K562 treated with DMSO at 1 percent for 12 hours (cell line): ENCODE measurements around the gene REM2. TPM values are rescaled to one million over a fixed set of nuclear protein-coding genes. Genes with fewer than 3 reads are reported as not detected.

ENCODE experiments used
- total RNA-seq: library from RNA; unstranded; fragments of 300-600 nt; gene quantifications from 2 replicates; pipeline ENCODE4 v1.2.3, GENCODE V29; 2022; ENCODE audit not compliant: insufficient read depth

The REM2 gene, protein sequence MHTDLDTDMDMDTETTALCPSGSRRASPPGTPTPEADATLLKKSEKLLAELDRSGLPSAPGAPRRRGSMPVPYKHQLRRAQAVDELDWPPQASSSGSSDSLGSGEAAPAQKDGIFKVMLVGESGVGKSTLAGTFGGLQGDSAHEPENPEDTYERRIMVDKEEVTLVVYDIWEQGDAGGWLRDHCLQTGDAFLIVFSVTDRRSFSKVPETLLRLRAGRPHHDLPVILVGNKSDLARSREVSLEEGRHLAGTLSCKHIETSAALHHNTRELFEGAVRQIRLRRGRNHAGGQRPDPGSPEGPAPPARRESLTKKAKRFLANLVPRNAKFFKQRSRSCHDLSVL
- 1.4 and 2.4 TPM in 2 replicates for total RNA-seq

DNA sequence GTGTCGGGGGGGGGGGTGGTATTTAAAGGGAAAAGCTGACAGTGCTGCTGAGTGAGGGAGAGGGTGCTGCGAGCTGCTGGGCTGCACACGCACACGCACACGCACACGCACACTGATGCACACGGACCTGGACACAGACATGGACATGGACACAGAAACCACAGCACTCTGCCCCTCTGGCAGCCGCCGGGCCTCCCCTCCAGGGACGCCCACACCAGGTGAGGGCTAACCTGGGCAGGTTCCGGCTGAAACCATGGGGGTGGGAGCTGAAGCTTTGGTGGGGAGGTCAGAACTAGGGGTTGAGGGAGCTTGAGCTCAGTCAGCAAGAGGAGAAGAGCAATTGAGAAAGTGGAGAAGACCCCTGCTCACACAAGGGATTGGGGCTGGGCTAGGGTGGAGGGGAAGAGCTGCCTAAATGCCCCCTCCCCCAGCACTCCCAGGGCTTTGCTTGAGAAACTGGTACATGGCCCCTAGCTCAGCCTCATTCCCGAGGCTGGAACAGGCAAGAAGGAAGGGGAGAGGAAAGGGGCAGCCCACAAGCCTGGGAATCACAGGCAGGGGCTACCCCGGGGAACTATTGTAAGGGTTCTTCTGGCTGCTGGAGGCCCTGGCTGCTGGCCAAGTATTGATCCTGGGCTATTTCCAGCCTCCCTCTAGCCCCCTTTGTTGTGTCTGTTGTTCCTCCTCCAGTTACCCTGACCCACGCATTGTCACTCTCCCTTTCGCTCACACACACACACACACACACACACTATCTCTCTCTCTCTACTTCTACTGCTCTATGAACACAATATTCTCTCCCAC, at the start of gene REM2:
Gene REM2 (plus strand): TSS at position 50 of the 804 bp plus-strand sequence. CDS start 66 bp downstream, at position 116.

DNA sequence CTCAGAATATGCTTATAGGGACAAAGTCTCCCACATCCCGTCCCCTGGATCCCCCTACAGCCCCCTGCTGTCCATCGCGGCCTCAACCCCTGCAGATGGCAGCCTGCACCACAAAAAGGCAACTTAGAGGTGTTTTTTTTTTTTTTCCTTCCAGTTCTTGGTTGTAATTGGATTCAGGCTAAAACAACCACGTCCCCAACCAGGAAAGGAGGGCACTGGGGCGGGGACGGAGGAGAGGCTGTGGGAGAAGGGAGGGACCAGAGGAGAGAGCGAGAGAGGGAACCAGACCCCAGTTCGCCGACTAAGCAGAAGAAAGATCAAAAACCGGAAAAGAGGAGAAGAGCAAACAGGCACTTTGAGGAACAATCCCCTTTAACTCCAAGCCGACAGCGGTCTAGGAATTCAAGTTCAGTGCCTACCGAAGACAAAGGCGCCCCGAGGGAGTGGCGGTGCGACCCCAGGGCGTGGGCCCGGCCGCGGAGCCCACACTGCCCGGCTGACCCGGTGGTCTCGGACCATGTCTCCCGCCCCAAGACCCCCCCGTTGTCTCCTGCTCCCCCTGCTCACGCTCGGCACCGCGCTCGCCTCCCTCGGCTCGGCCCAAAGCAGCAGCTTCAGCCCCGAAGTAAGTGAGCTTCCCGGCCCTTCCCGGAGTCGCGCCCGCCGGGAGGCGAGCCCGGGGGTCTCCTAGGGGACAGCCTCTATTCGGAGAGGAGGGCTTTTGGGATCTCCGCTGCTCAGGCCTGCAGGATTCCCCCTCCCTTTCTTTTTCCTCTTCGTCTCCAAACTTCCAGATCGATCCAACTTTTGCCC, 46.5 kb upstream of the REM2 start, which contains the start of gene MMP14:
Gene MMP14 (plus strand): TSS at position 285 of the 813 bp plus-strand sequence. CDS start 233 bp downstream, at position 518.

DNA sequence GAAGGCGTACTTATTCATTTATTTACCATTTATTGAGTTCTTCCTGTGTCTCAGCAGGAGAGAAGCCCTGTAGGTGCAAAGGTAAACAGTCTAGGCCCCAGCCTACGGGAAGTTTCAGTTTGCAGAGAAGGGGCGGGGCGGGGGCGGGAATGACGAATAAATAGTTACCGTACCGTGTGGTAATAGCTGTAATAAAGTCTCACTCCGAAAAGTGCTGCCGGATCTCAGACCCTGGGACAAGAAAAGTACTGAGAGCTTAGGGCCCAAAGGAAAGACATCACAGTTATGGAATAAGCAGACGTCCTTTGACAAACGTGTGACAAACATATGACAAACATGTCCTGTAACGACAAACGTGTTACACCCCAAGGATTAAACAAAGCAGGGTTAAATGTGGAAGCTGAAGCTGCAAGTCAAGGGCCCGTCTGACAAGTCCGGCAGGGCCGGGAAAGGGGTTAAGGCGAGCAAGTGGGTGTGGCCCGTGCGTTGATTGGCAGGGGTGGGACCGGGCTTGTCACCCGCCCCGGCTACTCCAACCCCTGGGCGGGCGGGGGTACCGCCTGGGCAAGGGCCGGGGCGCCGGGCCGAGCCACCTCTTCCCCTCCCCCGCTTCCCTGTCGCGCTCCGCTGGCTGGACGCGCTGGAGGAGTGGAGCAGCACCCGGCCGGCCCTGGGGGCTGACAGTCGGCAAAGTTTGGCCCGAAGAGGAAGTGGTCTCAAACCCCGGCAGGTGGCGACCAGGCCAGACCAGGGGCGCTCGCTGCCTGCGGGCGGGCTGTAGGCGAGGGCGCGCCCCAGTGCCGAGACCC, 11.6 kb upstream of the REM2 start, which contains the start of gene LRP10:
Gene LRP10 (plus strand): TSS at position 517 of the 809 bp plus-strand sequence. CDS start 564 bp downstream, outside the sequence.

DNA sequence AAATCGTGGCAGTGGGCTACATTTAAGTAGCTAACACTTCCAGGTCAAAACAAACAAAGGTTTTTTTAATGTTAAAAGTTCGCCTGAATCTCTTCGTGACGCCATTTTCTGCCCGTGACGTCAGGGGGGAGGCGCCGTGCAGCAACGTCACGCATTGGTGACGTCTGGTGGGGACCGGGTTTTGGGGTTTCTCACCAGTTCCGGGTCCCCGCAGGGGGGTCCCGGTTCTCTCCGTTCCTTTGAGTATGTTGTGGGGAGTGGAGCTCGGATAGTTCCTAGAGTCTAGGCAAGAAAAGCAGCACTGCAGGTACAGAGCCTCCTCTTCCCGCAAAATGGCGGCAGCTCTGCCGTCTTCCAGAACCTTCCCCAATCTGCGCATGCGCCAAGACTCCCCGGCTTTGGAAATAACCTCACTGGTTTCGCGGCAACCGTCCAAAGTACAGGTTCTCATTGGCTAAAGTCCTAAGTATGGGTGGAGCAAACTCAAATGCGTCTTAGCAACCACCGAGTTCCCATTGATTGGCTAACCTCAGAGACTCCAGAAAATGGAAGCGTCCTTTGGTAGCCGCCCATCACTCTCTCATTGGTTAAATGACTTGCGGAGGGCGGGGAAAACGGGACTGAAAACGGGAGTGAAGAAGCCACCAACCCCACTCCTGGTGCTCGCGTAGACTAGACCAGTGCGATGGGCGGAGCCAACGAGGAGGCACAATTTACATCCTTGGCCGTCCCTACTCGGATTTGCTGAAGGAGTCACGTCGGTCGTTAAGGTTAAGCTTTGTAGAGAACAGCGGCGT, 36.0 kb downstream of the REM2 start, which contains the start of gene RBM23:
Gene RBM23 (minus strand): TSS at position 346 of the 797 bp plus-strand sequence.

DNA sequence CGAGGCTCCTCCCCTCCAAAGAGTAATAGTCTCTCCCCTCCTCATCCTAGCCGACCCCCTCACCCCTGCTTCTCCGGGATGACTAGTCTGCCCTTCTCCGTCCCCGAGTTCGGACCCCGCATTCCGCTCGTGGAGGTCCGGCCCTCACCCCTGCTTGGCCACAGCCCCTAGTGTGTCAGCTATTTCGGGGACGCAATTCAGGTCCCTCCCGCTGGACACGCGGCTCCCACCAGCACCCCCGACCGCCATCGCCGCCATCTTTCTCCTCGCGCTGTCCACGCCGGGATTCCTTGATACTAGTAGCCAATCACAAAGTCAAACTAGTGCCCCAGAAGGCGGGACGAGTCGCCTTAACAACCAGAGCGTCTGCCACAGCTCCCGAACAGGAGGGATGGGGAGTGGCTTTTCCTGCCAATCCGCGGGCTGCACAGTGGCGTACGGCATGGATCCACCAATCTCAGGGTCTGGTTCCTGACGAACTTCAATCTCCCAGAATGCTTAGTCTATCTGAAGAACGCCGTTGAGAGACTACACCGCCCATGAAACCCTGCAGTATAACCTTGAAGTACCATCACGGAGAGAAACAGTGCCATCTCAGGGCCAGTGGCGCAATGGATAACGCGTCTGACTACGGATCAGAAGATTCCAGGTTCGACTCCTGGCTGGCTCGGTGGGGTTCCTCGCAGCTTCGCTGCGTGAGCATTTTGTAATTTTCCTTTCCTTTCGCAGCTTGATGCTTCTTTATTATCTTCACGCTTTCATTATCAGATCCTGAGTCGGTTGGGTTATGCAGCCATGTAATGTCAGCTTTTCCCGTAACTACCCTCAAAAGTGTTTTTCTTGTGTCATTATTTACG, 46.3 kb downstream of the REM2 start, which contains the start of gene PRMT5:
Gene PRMT5 (minus strand): TSS at position 273 of the 857 bp plus-strand sequence. CDS start 15 bp downstream, at position 258.

Other genes starting within 250 kb of the REM2 start
- gene OR6J1, start 238.9 kb upstream of the REM2 start, total RNA-seq, result not detected in 2 replicates
- 90.5 and 145 TPM in 2 replicates for gene OXA1L, start 116.5 kb upstream of the REM2 start, total RNA-seq
- gene SLC7A7, start 67.8 kb upstream of the REM2 start, total RNA-seq, result 0.51 TPM in 1 of 2 replicates, not detected in the other
- 92.9 and 111 TPM in 2 replicates for gene MRPL52, start 53.3 kb upstream of the REM2 start, total RNA-seq
- gene MMP14, start 46.6 kb upstream of the REM2 start, total RNA-seq, result 5.2 and 5.9 TPM in 2 replicates
- 35.5 and 67.9 TPM in 2 replicates for gene LRP10, start 11.5 kb upstream of the REM2 start, total RNA-seq
- gene RBM23, start 35.9 kb downstream of the REM2 start, total RNA-seq, result 33.5 and 55.8 TPM in 2 replicates
- 90.7 and 101 TPM in 2 replicates for gene PRMT5, start 46.2 kb downstream of the REM2 start, total RNA-seq
- gene HAUS4, start 73.9 kb downstream of the REM2 start, total RNA-seq, result 103 and 107 TPM in 2 replicates
- gene AJUBA, start 99.3 kb downstream of the REM2 start, total RNA-seq, result 11.3 and 16.2 TPM in 2 replicates
- gene C14orf93, start 126.9 kb downstream of the REM2 start, total RNA-seq, result 17.4 and 17.6 TPM in 2 replicates
- gene PSMB5, start 151.7 kb downstream of the REM2 start, total RNA-seq, result 115 and 148 TPM in 2 replicates
- gene PSMB11, start 159.0 kb downstream of the REM2 start, total RNA-seq, result not detected in 2 replicates
- 10.6 and 17.6 TPM in 2 replicates for gene CDH24, start 174.3 kb downstream of the REM2 start, total RNA-seq
- 64.4 and 136 TPM in 2 replicates for gene ACIN1, start 211.9 kb downstream of the REM2 start, total RNA-seq
- 44.9 and 45.3 TPM in 2 replicates for gene C14orf119, start 212.3 kb downstream of the REM2 start, total RNA-seq
- gene CIROP, start 221.8 kb downstream of the REM2 start, total RNA-seq, result not detected in 2 replicates
- not detected in 2 replicates for gene CEBPE, start 236.0 kb downstream of the REM2 start, total RNA-seq